Thoracic aorta (tissue), 2 donors: ENCODE results near the gene SRSF10. TPM values are rescaled to one million over a fixed set of nuclear protein-coding genes. Genes with fewer than 3 reads are reported as not detected.

Source experiments
- ATAC-seq: fragments of 150-250 bp; one replicate; pipeline ENCODE4 v1.8.0; 2017; ENCODE audit warnings: low read depth; ENCODE audit not compliant: insufficient number of reproducible peaks, low FRiP score
- DNase-seq: peaks from one replicate; pipeline ENCODE4 v3.0.0-alpha.2; 2020; ENCODE audit warnings: low spot score
- H3K27ac ChIP-seq, 2 donors: fragments of 200-600 bp; sonication (generic); 1 replicate in 1 of 2; 2 replicates in 1 of 2; pipeline ENCODE4 v1.5.1; 2016; ENCODE audit warnings: mild to moderate bottlenecking in 2 of 2, moderate library complexity in 2 of 2
- H3K27me3 ChIP-seq: fragments of 200-600 bp; sonication (generic); replicated peaks from 2 replicates; pipeline ENCODE4 v1.6.0; 2016; ENCODE audit warnings: mild to moderate bottlenecking; ENCODE audit not compliant: insufficient read depth
- H3K36me3 ChIP-seq: fragments of 200-600 bp; sonication (generic); one replicate; pipeline ENCODE4 v1.5.1; 2016
- H3K4me1 ChIP-seq, 2 donors: fragments of 200-600 bp; sonication (generic); 1 replicate in 1 of 2; 2 replicates in 1 of 2; pipeline versions ENCODE4 v1.5.1 to v1.6.0; 2016; ENCODE audit warnings: low read depth in 2 of 2, mild to moderate bottlenecking in 1 of 2; ENCODE audit not compliant: control insufficient read depth in 1 of 2
- H3K4me3 ChIP-seq: fragments of 200-600 bp; sonication (generic); 2 replicates; pipeline ENCODE4 v1.5.1; 2016; ENCODE audit warnings: mild to moderate bottlenecking
- H3K9me3 ChIP-seq: fragments of 200-600 bp; sonication (generic); 2 replicates; pipeline ENCODE4 v1.5.1; 2016
- CTCF ChIP-seq: fragments of 200-600 bp; sonication (generic); IDR thresholded peaks from one replicate; pipeline ENCODE4 v1.5.1; 2019; ENCODE audit warnings: antibody characterized with exemption
- total RNA-seq, 2 donors: library from RNA; depleted of rRNA; stranded (reverse); fragments of >200 nt; gene quantifications; one replicate each; pipeline versions ENCODE4 v1.1.0 to v1.2.3, GENCODE V29; 2016

The SRSF10 gene
- total RNA-seq, 2 donors from 2014 or later = 73.9 to 126 TPM

DNA sequence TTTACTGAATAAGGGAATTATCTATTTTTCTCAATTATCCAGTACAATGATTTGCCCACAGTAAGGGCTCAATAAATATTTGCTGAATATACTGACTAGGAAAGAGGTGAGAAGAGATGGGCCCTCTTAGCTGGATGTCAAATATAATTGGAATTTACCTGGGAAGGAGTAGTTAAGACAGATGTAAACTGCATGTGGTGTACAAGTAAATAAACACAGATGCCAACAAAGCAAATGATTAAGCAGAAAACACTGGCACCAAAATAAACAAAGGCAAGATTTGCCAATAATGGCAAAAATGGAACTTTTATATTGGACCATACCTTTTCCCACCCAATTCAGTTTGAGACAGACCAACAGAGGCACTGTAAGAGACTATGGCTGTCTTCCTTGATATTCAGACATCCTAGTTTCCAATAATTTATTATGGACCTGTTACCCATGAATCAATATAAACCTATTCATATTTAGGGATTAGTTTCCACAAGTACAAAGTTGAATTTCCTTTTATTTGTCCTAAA is 13.1 kb downstream of the SRSF10 start:
- no peak overlapping the region for H3K4me3 ChIP-seq
- ATAC-seq = no peak
- H3K27ac ChIP-seq = no peak overlapping the region
- no peaks in the 10 kb centered on the region for H3K9me3 ChIP-seq
- peaks cover 22% of the 10 kb centered on the region for H3K36me3 ChIP-seq
- H3K27me3 ChIP-seq = no peaks in the 10 kb centered on the region
- H3K4me1 ChIP-seq = peaks cover 18 to 30% of the 10 kb centered on the region in 2 donors
- DNase-seq = no peak
- no peak for TF ChIP-seq CTCF

- Histone ChIP-seq H3K4me3 (no peak overlapping the region), H3K9me3 (no peaks in the 10 kb centered on the region), H3K27me3 (no peaks in the 10 kb centered on the region), H3K36me3 (peaks cover 13% of the 10 kb centered on the region), H3K4me1 (peaks cover 23 to 41% of the 10 kb centered on the region in 2 donors), H3K27ac (peak overlapping the region; percentile 4 to 10)
- DNase-seq = no peak
- no peak for TF ChIP-seq CTCF
- no peak for ATAC-seq
Measured at GRCh38 chr1:23964790-23965740, 15.1 kb downstream of the SRSF10 start.

GRCh38 chr1:23964235-23964668 is 15.9 kb downstream of the SRSF10 start:
- H3K9me3 ChIP-seq = no peaks in the 10 kb centered on the region
- peaks cover 9% of the 10 kb centered on the region for H3K36me3 ChIP-seq
- no peak for TF ChIP-seq CTCF
- no peaks in the 10 kb centered on the region for H3K27me3 ChIP-seq
- peaks cover 23 to 41% of the 10 kb centered on the region in 2 donors for H3K4me1 ChIP-seq
- no peak overlapping the region for H3K4me3 ChIP-seq
- DNase-seq (no peak), ATAC-seq (no peak)
- peak overlapping the region; percentile 10 to 19 for H3K27ac ChIP-seq

GRCh38 chr1:23963617-23964234 is 16.4 kb downstream of the SRSF10 start:
- Histone ChIP-seq H3K4me1 (peaks cover 23 to 44% of the 10 kb centered on the region in 2 donors), H3K27me3 (no peaks in the 10 kb centered on the region), H3K4me3 (no peak overlapping the region), H3K36me3 (peaks cover 9% of the 10 kb centered on the region), H3K9me3 (no peaks in the 10 kb centered on the region), H3K27ac (peak overlapping the region in 1 of 2 donors; percentile 19)
- TF ChIP-seq CTCF = no peak
- ATAC-seq = no peak
- DNase-seq = no peak
